Rectal smooth muscle tissue (tissue), 1 donor: Measurements from ENCODE around the gene CCT8L2.
"Not testable (repeated sequence)": the region's sequence is repeated elsewhere in the genome, so short reads cannot be mapped to it uniquely, and the experiment has no call there.

ENCODE experiments used
- H3K27ac ChIP-seq: one replicate; pipeline ENCODE4 v1.7.0; 2013; ENCODE audit warnings: low read depth, low read length, inconsistent platforms
- H3K27me3 ChIP-seq: one replicate; pipeline ENCODE4 v1.7.0; 2013; ENCODE audit warnings: low read length; ENCODE audit not compliant: control insufficient read depth, insufficient read depth
- H3K36me3 ChIP-seq: one replicate; pipeline ENCODE4 v1.7.0; 2013; ENCODE audit warnings: low read length; ENCODE audit not compliant: control insufficient read depth, insufficient read depth
- H3K4me1 ChIP-seq: one replicate; pipeline ENCODE4 v1.7.0; 2013; ENCODE audit warnings: low read length; ENCODE audit not compliant: control insufficient read depth, insufficient read depth
- H3K4me3 ChIP-seq: one replicate; pipeline ENCODE4 v1.7.0; 2013; ENCODE audit warnings: low read length
- H3K9ac ChIP-seq: one replicate; pipeline ENCODE4 v1.7.0; 2013; ENCODE audit warnings: low read length

CCT8L2 gene

DNA sequence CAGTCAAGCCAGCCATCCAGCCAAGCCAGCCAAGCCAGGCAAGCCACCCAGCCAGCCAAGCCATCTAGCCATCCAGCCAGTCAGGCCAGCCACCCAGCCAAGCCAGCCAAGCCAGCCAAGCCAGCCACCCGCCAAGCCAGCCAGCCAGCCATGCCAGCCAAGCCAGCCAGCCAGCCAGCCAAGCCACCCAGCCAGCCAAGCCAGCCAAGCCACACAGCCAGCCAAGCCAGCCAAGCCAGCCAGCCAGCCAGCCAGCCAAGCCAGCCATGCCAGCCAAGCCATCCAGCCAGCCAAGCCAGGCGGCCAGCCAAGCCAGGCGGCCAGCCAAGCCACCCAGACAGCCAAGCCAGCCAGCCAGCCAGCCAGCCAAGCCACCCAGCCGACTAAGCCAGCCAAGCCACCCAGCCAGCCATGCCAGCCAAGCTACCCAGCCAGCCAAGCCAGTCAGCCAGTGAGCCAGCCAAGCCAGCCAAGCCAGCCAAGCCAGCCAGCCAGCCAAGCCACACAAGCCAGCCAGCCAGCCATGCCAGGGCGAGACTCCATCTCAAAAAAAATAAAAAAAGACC lies 31.4 kb downstream of the CCT8L2 start:
- not testable (repeated sequence) for H3K4me1 ChIP-seq, H3K27ac ChIP-seq

DNA sequence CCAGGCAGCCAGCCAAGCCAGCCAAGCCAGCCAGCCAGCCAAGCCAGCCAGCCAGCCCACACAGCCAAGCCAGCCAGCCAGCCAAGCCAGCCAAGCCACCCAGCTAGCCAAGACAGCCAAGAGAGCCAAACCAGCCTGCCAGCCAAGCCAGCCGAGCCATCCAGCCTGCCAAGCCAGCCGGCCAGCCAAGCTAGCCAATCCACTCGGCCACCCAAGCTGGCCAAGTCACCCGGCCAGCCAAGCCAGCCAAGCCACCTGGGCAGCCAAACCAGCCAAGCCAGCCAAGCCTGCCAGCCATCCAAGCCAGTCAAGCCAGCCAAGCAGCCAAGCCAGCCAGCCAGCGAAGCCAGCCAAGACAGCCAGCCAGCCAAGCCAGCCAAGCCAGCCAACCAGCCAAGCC lies 32.0 kb downstream of the CCT8L2 start:
- H3K36me3 ChIP-seq, H3K4me3 ChIP-seq, H3K27me3 ChIP-seq, H3K27ac ChIP-seq, H3K4me1 ChIP-seq, H3K9ac ChIP-seq: not testable (repeated sequence)

More for the DNA sequence above, 31.4 kb downstream of the CCT8L2 start:
- H3K36me3 ChIP-seq, H3K27me3 ChIP-seq, H3K4me3 ChIP-seq, H3K9ac ChIP-seq: not testable (repeated sequence)

DNA sequence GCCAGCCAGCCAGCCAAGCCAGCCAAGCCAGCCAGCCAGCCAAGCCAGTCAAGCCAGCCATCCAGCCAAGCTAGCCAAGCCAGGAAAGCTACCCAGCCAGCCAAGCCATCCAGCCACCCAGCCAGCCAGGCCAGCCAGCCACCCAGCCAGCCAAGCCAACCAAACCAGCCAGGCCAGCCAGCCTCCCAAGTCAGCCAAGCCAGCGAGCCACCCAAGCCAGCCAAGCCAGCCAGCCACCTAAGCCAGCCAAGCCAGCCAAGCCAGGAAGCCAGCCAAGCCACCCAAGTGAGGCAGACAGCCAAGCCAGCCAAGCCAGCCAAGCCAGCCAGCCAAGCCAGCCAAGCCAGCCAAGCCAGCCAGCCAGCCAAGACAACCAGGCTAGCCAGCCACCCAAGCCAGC lies 32.6 kb downstream of the CCT8L2 start:
- H3K36me3 ChIP-seq, H3K9ac ChIP-seq, H3K4me1 ChIP-seq, H3K27ac ChIP-seq, H3K4me3 ChIP-seq, H3K27me3 ChIP-seq: not testable (repeated sequence)

GRCh38 chr22:16559056-16559955 lies 33.3 kb downstream of the CCT8L2 start:
- no peak overlapping the region for H3K9ac ChIP-seq
- no peaks in the 10 kb centered on the region for H3K4me1 ChIP-seq
- no peak overlapping the region for H3K4me3 ChIP-seq
- no peaks in the 10 kb centered on the region for H3K27me3 ChIP-seq
- H3K27ac ChIP-seq: no peak overlapping the region
- no peaks in the 10 kb centered on the region for H3K36me3 ChIP-seq

- not testable (repeated sequence) for H3K27ac ChIP-seq, H3K36me3 ChIP-seq, H3K27me3 ChIP-seq, H3K9ac ChIP-seq, H3K4me1 ChIP-seq, H3K4me3 ChIP-seq
Measured at GRCh38 chr22:16558376-16558945, 34.1 kb downstream of the CCT8L2 start.

- not testable (repeated sequence) for H3K4me1 ChIP-seq, H3K4me3 ChIP-seq, H3K27ac ChIP-seq, H3K27me3 ChIP-seq, H3K36me3 ChIP-seq, H3K9ac ChIP-seq
Measured at GRCh38 chr22:16557511-16557910, 35.1 kb downstream of the CCT8L2 start.

DNA sequence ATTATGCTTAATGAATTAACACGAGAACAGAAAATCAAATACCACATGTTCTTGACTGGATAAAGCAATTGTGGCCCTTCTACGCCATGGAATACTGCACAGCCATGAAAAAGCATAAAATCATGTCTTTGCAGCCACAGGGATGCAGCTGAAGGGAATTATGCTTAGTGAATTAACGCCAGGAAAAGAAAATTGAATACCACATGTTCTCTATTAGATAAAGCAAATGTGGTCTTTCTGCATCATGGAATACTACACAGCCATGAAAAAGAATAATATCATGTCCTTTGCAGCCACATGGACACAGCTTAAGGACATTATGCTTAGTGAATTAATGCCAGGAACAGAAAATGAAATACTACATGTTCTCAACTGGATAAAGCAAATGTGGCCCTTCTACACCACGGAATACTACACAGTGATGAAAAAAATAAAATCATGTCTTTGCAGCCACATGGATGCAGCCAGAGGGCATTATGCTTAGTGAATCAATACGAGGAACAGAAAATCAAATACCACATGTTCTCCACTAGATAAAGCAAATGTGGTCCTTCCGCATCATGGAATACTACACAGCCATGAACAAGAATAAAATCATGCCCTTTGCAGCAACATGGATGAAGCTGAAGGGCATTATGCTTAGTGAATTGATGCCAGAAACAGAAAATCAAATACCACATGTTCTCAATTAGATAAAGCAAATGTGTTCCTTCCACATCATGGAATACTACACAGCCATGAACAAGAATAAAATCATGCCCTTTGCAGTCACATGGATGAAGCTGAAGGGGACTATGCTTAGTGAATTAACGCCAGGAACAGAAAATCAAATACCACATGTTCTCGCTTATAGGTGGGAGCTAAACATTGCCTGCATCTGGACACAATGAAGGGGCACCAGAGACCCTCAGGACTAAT lies 37.3 kb downstream of the CCT8L2 start:
- not testable (repeated sequence) for H3K27me3 ChIP-seq, H3K27ac ChIP-seq, H3K9ac ChIP-seq

GRCh38 chr22:16543310-16543709 lies 49.3 kb downstream of the CCT8L2 start:
- H3K27ac ChIP-seq, H3K27me3 ChIP-seq, H3K36me3 ChIP-seq, H3K4me1 ChIP-seq, H3K9ac ChIP-seq, H3K4me3 ChIP-seq: not testable (repeated sequence)

More for the DNA sequence above, 37.3 kb downstream of the CCT8L2 start:
- H3K4me3 ChIP-seq, H3K36me3 ChIP-seq, H3K4me1 ChIP-seq: not testable (repeated sequence)
